Stimulated activated memory B cell treated with anti-CD40 and anti-IgM and Interleukin-4, amounts not matched to agents 10 μg/mL and 1 μg/mL and 100 μg/mL, for 72 hours (primary cell): Measurements from ENCODE around the gene HPCAL1.

Experiments used
- ATAC-seq: fragments of 150-1000 bp; cut with Tn5 transposase; 2 replicates; pipeline ENCODE4 v1.10.0; 2021
- H3K27ac Mint-ChIP-seq: one replicate; pipeline ENCODE4 v1.8.0; 2022; ENCODE audit warnings: mild to moderate bottlenecking, mixed read lengths
- H3K27me3 Mint-ChIP-seq: one replicate; pipeline ENCODE4 v1.8.0; 2022; ENCODE audit warnings: mixed read lengths
- H3K36me3 Mint-ChIP-seq: one replicate; pipeline ENCODE4 v1.8.0; 2022; ENCODE audit warnings: mixed read lengths
- H3K4me1 Mint-ChIP-seq: one replicate; pipeline ENCODE4 v1.8.0; 2022; ENCODE audit warnings: mixed read lengths
- H3K4me3 Mint-ChIP-seq: one replicate; pipeline ENCODE4 v1.8.0; 2022; ENCODE audit warnings: mild to moderate bottlenecking, moderate library complexity, mixed read lengths
- H3K9me3 Mint-ChIP-seq: one replicate; pipeline ENCODE4 v1.8.0; 2022; ENCODE audit warnings: mixed read lengths

The HPCAL1 gene

GRCh38 chr2:10352361-10352760 lies 49.7 kb downstream of the HPCAL1 start:
- no peak for ATAC-seq
- Mint-ChIP-seq H3K27me3 (no peaks in the 10 kb centered on the region), H3K4me1 (peaks cover 47% of the 10 kb centered on the region), H3K4me3 (no peak overlapping the region), H3K9me3 (no peaks in the 10 kb centered on the region), H3K36me3 (peaks cover 12% of the 10 kb centered on the region), H3K27ac (peak overlapping the region; percentile 28)

GRCh38 chr2:10352972-10353371 lies 50.3 kb downstream of the HPCAL1 start:
- H3K9me3 Mint-ChIP-seq = no peaks in the 10 kb centered on the region
- no peak for ATAC-seq
- H3K4me3 Mint-ChIP-seq = no peak overlapping the region
- H3K4me1 Mint-ChIP-seq = peaks cover 53% of the 10 kb centered on the region
- H3K27ac Mint-ChIP-seq = no peak overlapping the region
- H3K27me3 Mint-ChIP-seq = no peaks in the 10 kb centered on the region
- peaks cover 13% of the 10 kb centered on the region for H3K36me3 Mint-ChIP-seq

GRCh38 chr2:10353931-10354330 lies 51.2 kb downstream of the HPCAL1 start:
- no peaks in the 10 kb centered on the region for H3K27me3 Mint-ChIP-seq
- peaks cover 61% of the 10 kb centered on the region for H3K4me1 Mint-ChIP-seq
- peak overlapping the region; percentile 28 for H3K27ac Mint-ChIP-seq
- no peaks in the 10 kb centered on the region for H3K9me3 Mint-ChIP-seq
- no peak for ATAC-seq
- H3K36me3 Mint-ChIP-seq = peaks cover 22% of the 10 kb centered on the region
- H3K4me3 Mint-ChIP-seq = no peak overlapping the region

- H3K27ac Mint-ChIP-seq = peak overlapping the region; percentile 28
- ATAC-seq = no peak
- H3K9me3 Mint-ChIP-seq = no peaks in the 10 kb centered on the region
- H3K4me3 Mint-ChIP-seq = no peak overlapping the region
- H3K36me3 Mint-ChIP-seq = peaks cover 22% of the 10 kb centered on the region
- H3K4me1 Mint-ChIP-seq = peaks cover 62% of the 10 kb centered on the region
- no peaks in the 10 kb centered on the region for H3K27me3 Mint-ChIP-seq
Measured at GRCh38 chr2:10354399-10354798, 51.7 kb downstream of the HPCAL1 start.

- no peak for ATAC-seq
- Mint-ChIP-seq H3K27ac (no peak overlapping the region), H3K4me1 (peaks cover 63% of the 10 kb centered on the region), H3K36me3 (peaks cover 25% of the 10 kb centered on the region), H3K4me3 (no peak overlapping the region), H3K9me3 (no peaks in the 10 kb centered on the region), H3K27me3 (no peaks in the 10 kb centered on the region)
Measured at GRCh38 chr2:10355471-10356438, 53.1 kb downstream of the HPCAL1 start.

- peaks cover 27% of the 10 kb centered on the region for H3K36me3 Mint-ChIP-seq
- H3K4me1 Mint-ChIP-seq = peaks cover 59% of the 10 kb centered on the region
- no peaks in the 10 kb centered on the region for H3K9me3 Mint-ChIP-seq
- no peak overlapping the region for H3K4me3 Mint-ChIP-seq
- no peak overlapping the region for H3K27ac Mint-ChIP-seq
- H3K27me3 Mint-ChIP-seq = no peaks in the 10 kb centered on the region
- no peak for ATAC-seq
Measured at GRCh38 chr2:10356439-10356811, 53.7 kb downstream of the HPCAL1 start.

- no peak for ATAC-seq
- Mint-ChIP-seq H3K27me3 (no peaks in the 10 kb centered on the region), H3K9me3 (no peaks in the 10 kb centered on the region), H3K36me3 (peaks cover 27% of the 10 kb centered on the region), H3K4me1 (peaks cover 50% of the 10 kb centered on the region), H3K4me3 (no peak overlapping the region), H3K27ac (no peak overlapping the region)
Measured at GRCh38 chr2:10357193-10358169, 54.8 kb downstream of the HPCAL1 start.

GRCh38 chr2:10359246-10359645 lies 56.5 kb downstream of the HPCAL1 start:
- Mint-ChIP-seq H3K27ac (peak overlapping the region; percentile 38), H3K4me3 (no peak overlapping the region), H3K4me1 (peaks cover 49% of the 10 kb centered on the region), H3K9me3 (no peaks in the 10 kb centered on the region), H3K27me3 (no peaks in the 10 kb centered on the region), H3K36me3 (peaks cover 22% of the 10 kb centered on the region)
- no peak for ATAC-seq

GRCh38 chr2:10359731-10360329 lies 57.1 kb downstream of the HPCAL1 start:
- no peaks in the 10 kb centered on the region for H3K27me3 Mint-ChIP-seq
- H3K36me3 Mint-ChIP-seq = peaks cover 17% of the 10 kb centered on the region
- peaks cover 52% of the 10 kb centered on the region for H3K4me1 Mint-ChIP-seq
- peak overlapping the region; percentile 38 for H3K27ac Mint-ChIP-seq
- H3K4me3 Mint-ChIP-seq = no peak overlapping the region
- ATAC-seq = no peak
- H3K9me3 Mint-ChIP-seq = no peaks in the 10 kb centered on the region

- Mint-ChIP-seq H3K9me3 (no peaks in the 10 kb centered on the region), H3K4me3 (no peak overlapping the region), H3K36me3 (peaks cover 15% of the 10 kb centered on the region), H3K27ac (peak overlapping the region; percentile 3), H3K27me3 (no peaks in the 10 kb centered on the region), H3K4me1 (peaks cover 56% of the 10 kb centered on the region)
- no peak for ATAC-seq
Measured at GRCh38 chr2:10360460-10360849, 57.8 kb downstream of the HPCAL1 start.

- Mint-ChIP-seq H3K4me1 (peaks cover 51% of the 10 kb centered on the region), H3K4me3 (no peak overlapping the region), H3K27ac (peak overlapping the region; percentile 3), H3K27me3 (no peaks in the 10 kb centered on the region), H3K36me3 (peaks cover 15% of the 10 kb centered on the region), H3K9me3 (no peaks in the 10 kb centered on the region)
- no peak for ATAC-seq
Measured at GRCh38 chr2:10360850-10361588, 58.3 kb downstream of the HPCAL1 start.

GRCh38 chr2:10362096-10362897 lies 59.6 kb downstream of the HPCAL1 start:
- Mint-ChIP-seq H3K27ac (peak overlapping the region; percentile 58), H3K4me3 (no peak overlapping the region), H3K4me1 (peaks cover 53% of the 10 kb centered on the region), H3K9me3 (no peaks in the 10 kb centered on the region), H3K36me3 (peaks cover 15% of the 10 kb centered on the region), H3K27me3 (no peaks in the 10 kb centered on the region)
- no peak for ATAC-seq

- Mint-ChIP-seq H3K9me3 (no peaks in the 10 kb centered on the region), H3K36me3 (peaks cover 14% of the 10 kb centered on the region), H3K27ac (peak overlapping the region; percentile 58), H3K4me1 (peaks cover 51% of the 10 kb centered on the region), H3K27me3 (no peaks in the 10 kb centered on the region), H3K4me3 (no peak overlapping the region)
- no peak for ATAC-seq
Measured at GRCh38 chr2:10362898-10363454, 60.3 kb downstream of the HPCAL1 start.
